Measurements from ENCODE around the gene CPNE2. TPM values are rescaled to one million over a fixed set of nuclear protein-coding genes. Genes with fewer than 3 reads are reported as not detected.

The CPNE2 gene
- total and polyA plus RNA-seq, 3 donors from 2014 or later: 18.3 to 51.8 (median 25.2) TPM

DNA sequence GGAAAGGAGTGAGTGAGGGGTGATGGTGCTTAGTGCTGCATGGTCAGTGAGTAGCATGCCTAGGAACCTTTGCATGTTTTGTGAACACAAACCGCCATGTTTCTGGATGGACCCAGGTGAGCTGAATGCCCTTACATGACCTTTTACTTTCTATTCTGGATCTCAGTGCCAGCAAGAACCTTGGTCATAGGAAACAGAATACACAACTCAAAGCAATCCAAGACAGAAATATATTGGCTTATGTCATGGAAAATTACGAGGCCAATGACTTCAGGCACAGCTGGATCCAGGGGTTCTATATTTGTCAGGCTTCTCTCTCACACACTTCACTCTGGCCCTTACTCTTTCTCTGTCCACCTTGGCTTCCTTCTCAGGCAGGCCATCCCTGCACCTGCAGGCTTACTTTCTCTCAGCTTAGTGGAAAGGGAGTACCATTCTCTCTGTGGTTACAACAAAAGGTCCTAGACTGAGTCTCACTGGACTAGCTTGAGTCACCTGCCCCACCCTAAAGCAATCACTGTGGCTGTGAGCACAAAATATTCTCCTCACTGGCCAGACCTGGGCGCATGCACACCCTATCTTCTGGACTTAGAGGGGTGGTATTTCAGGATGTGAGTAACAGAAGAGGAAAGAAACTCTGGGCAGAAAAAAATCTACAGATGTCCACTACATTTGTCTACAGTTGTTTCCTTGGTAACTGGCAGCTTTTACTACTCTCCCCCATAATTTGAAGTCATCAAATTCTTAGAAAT, 20.4 kb upstream of the CPNE2 start:
- no peak for DNase-seq
- WGBS, 2 donors: 84 to 95% methylated on average over 3 of the region's 3 CpGs
- no peaks in the 10 kb centered on the region for H3K27me3 ChIP-seq
- no peak for TF ChIP-seq POLR2A (IDR thresholded peaks at IDR 0.05)
- TF ChIP-seq, protein P1, sequence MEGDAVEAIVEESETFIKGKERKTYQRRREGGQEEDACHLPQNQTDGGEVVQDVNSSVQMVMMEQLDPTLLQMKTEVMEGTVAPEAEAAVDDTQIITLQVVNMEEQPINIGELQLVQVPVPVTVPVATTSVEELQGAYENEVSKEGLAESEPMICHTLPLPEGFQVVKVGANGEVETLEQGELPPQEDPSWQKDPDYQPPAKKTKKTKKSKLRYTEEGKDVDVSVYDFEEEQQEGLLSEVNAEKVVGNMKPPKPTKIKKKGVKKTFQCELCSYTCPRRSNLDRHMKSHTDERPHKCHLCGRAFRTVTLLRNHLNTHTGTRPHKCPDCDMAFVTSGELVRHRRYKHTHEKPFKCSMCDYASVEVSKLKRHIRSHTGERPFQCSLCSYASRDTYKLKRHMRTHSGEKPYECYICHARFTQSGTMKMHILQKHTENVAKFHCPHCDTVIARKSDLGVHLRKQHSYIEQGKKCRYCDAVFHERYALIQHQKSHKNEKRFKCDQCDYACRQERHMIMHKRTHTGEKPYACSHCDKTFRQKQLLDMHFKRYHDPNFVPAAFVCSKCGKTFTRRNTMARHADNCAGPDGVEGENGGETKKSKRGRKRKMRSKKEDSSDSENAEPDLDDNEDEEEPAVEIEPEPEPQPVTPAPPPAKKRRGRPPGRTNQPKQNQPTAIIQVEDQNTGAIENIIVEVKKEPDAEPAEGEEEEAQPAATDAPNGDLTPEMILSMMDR (IDR thresholded peaks at IDR 0.05): no peak
- H3K9me3 ChIP-seq: no peaks in the 10 kb centered on the region
- intact Hi-C loops (cut with DNase I; ENCODE audit: low total_unique reads): no loop called here
- no peak overlapping the region for H3K4me3 ChIP-seq
- no peak overlapping the region for H3K27ac ChIP-seq
- H3K4me1 ChIP-seq: no peaks in the 10 kb centered on the region
- H3K36me3 ChIP-seq (ENCODE audit: low read depth, missing control alignments): no peaks in the 10 kb centered on the region

DNA sequence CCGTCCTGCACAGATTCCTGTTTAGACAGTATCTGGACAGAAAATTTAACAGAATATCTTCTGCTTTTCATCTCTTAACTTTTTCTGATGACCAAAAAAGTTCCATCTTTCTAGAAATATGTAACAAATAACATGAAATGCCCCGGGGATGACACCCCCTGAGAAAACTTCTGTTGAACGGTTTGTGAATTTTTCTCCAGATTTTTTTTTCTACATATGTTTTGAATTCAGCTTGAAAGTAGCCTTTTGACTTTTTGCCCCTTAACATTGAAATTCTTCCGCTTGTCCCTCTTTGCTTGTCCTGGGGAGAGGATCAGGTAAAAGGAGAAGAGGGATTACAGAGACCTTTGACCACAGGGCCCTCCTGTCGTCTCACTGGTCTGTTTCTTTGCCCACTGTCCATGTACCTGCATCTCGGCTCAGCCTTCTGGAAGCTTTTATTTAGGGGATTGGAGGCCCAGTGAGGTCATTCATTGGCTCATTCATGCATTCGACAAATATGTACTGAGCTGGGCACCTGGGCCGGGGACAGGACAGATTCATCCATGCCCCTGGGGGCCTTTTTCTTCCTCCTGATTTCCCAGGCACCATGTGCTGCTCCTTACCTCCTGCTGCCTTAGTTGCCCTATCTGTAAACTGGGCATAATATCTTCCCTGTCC, 19.6 kb upstream of the CPNE2 start:
- intact Hi-C loops (cut with DNase I; ENCODE audit: low total_unique reads): no loop called here
- no peaks in the 10 kb centered on the region for H3K36me3 ChIP-seq (ENCODE audit: low read depth, missing control alignments)
- no peak overlapping the region for H3K27ac ChIP-seq
- WGBS, 2 donors: 71 to 76% methylated on average over 8 of the region's 8 CpGs
- no peaks in the 10 kb centered on the region for H3K27me3 ChIP-seq
- DNase-seq: no peak
- TF ChIP-seq, protein P1 (IDR thresholded peaks at IDR 0.05): no peak
- no peak for TF ChIP-seq POLR2A (IDR thresholded peaks at IDR 0.05)
- H3K4me1 ChIP-seq: no peaks in the 10 kb centered on the region
- H3K9me3 ChIP-seq: no peaks in the 10 kb centered on the region
- no peak overlapping the region for H3K4me3 ChIP-seq

DNA sequence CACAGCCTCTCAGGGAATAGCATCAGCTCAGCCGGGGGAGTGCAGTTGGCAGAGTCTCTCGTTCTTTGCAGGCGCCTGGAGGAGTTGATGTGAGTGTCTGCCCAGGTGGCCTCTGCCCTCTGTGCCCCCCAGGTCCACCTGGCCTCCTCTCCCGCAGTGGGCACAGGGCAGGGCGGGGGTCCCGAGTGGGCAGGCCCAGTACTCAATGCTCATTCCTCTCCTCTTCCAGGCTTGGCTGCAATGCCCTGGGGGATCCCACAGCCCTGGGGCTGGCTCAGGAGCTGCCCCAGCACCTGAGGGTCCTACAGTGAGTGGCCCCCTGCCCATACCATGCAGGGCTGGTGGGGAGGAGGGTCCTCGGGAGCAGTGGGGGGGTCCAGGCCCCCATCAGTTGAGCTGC, 14.7 kb upstream of the CPNE2 start:
- no peak overlapping the region for H3K4me3 ChIP-seq
- no peaks in the 10 kb centered on the region for H3K9me3 ChIP-seq
- H3K27ac ChIP-seq: no peak overlapping the region
- 66 to 72% methylated on average over 4 to 6 of the region's 7 CpGs for WGBS, 2 donors
- H3K4me1 ChIP-seq: no peaks in the 10 kb centered on the region
- no peaks in the 10 kb centered on the region for H3K36me3 ChIP-seq (ENCODE audit: low read depth, missing control alignments)
- intact Hi-C loops (cut with DNase I; ENCODE audit: low total_unique reads): no loop called here
- DNase-seq: no peak
- H3K27me3 ChIP-seq: no peaks in the 10 kb centered on the region
- TF ChIP-seq, protein P1 (IDR thresholded peaks at IDR 0.05): no peak

DNA sequence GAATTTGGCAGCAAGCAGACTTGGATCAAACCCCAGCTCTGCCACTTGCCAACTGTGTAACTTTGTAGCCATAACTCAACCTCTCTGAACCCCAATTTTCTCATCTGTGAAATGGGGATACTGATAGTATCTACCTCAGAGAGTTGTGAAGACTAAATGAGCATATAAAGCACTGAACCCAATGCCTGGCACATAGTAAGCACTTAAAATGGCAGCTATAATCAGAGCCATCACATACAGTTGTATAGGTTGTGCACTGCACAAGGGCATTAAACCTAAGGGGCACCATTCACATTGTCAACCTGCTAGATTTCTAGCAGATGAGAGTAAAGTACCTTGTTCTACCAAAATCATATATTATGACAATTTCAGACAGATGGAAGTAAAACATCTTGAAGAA, 10.6 kb upstream of the CPNE2 start:
- H3K36me3 ChIP-seq (ENCODE audit: low read depth, missing control alignments): no peaks in the 10 kb centered on the region
- no peaks in the 10 kb centered on the region for H3K9me3 ChIP-seq
- H3K4me3 ChIP-seq: no peak overlapping the region
- no peaks in the 10 kb centered on the region for H3K4me1 ChIP-seq
- no peak for DNase-seq
- intact Hi-C loops (cut with DNase I; ENCODE audit: low total_unique reads): no loop called here
- H3K27ac ChIP-seq: no peak overlapping the region
- H3K27me3 ChIP-seq: no peaks in the 10 kb centered on the region
- no peak for TF ChIP-seq POLR2A (IDR thresholded peaks at IDR 0.05)
- TF ChIP-seq, protein P1 (IDR thresholded peaks at IDR 0.05): no peak

DNA sequence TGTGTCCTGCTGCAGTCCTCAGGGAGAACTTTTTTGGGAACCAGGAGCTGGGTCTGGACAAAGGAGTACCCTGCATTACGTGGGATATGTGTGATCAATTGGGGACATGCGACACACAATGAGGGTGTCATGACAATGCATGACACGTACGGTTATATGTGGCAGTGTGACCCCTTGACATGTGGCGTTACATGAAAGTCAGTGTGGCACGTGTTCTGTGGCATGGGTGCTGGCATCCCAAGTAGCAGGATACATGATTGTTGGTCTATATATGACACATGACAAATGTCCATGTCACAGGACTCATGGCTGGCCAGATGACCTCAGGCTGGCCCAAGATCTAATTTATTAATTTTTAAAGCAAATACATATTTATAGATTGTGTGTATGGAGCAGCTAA, 9.7 kb upstream of the CPNE2 start:
- Histone ChIP-seq H3K4me3 (no peak overlapping the region), H3K9me3 (no peaks in the 10 kb centered on the region), H3K27me3 (no peaks in the 10 kb centered on the region), H3K4me1 (no peaks in the 10 kb centered on the region), H3K36me3 (ENCODE audit: low read depth, missing control alignments) (no peaks in the 10 kb centered on the region), H3K27ac (no peak overlapping the region)
- 93 to 94% methylated on average over 5 to 6 of the region's 6 CpGs for WGBS, 2 donors
- no peak for DNase-seq
- TF ChIP-seq POLR2A (IDR thresholded peaks at IDR 0.05): no peak
- TF ChIP-seq, protein P1 (IDR thresholded peaks at IDR 0.05): no peak
- intact Hi-C loops (cut with DNase I; ENCODE audit: low total_unique reads): no loop called here

All from testis (tissue), 3 donors.